GM23248 (cell line): ENCODE results near the gene PRSS56. TPM values are rescaled to one million over a fixed set of nuclear protein-coding genes. Genes with fewer than 3 reads are reported as not detected.

Source experiments
- DNase-seq: peaks from one replicate; pipeline ENCODE4 v3.0.0-alpha.2; 2015
- H2AFZ ChIP-seq: fragments of 200-600 bp; sonication (generic); 2 replicates; pipeline ENCODE4 v1.6.1; 2016; ENCODE audit warnings: antibody characterized with exemption
- H3F3A ChIP-seq: fragments of 200-600 bp; sonication (generic); 2 replicates; pipeline ENCODE4 v1.6.1; 2016; ENCODE audit warnings: mild to moderate bottlenecking, antibody characterized with exemption, mixed run types; ENCODE audit not compliant: insufficient read depth
- H3K27ac ChIP-seq: fragments of 200-600 bp; sonication (generic); 2 replicates; pipeline ENCODE4 v1.5.1; 2016; ENCODE audit warnings: mild to moderate bottlenecking
- H3K27me3 ChIP-seq: fragments of 200-600 bp; sonication (generic); replicated peaks from 2 replicates; pipeline ENCODE4 v1.6.1; 2016; ENCODE audit warnings: mild to moderate bottlenecking; ENCODE audit not compliant: insufficient read depth
- H3K36me3 ChIP-seq: fragments of 200-600 bp; sonication (generic); 2 replicates; pipeline ENCODE4 v1.6.1; 2016; ENCODE audit warnings: low read depth, mild to moderate bottlenecking
- H3K4me1 ChIP-seq: fragments of 200-600 bp; sonication (generic); 2 replicates; pipeline ENCODE4 v1.6.1; 2016; ENCODE audit warnings: mild to moderate bottlenecking; ENCODE audit not compliant: insufficient read depth
- H3K4me2 ChIP-seq: fragments of 200-600 bp; sonication (generic); one replicate; pipeline ENCODE4 v1.6.1; 2016; ENCODE audit warnings: mild to moderate bottlenecking; ENCODE audit not compliant: unreplicated experiment
- H3K4me3 ChIP-seq: fragments of 200-600 bp; sonication (generic); 2 replicates; pipeline ENCODE4 v1.5.1; 2016; ENCODE audit warnings: mild to moderate bottlenecking
- H3K79me2 ChIP-seq: fragments of 200-600 bp; sonication (generic); 2 replicates; pipeline ENCODE4 v1.6.1; 2016; ENCODE audit warnings: mild to moderate bottlenecking; ENCODE audit not compliant: insufficient read depth
- H3K9ac ChIP-seq: fragments of 200-600 bp; sonication (generic); 2 replicates; pipeline ENCODE4 v1.6.1; 2016; ENCODE audit warnings: mild to moderate bottlenecking
- H3K9me2 ChIP-seq: fragments of 200-600 bp; sonication (generic); 2 replicates; pipeline ENCODE4 v1.6.1; 2016; ENCODE audit warnings: mixed run types, mild to moderate bottlenecking, moderate library complexity; ENCODE audit not compliant: insufficient read depth
- H3K9me3 ChIP-seq: fragments of 200-600 bp; sonication (generic); one replicate; pipeline ENCODE4 v1.6.1; 2017; ENCODE audit warnings: low read depth
- H4K20me1 ChIP-seq: fragments of 200-600 bp; sonication (generic); 2 replicates; pipeline ENCODE4 v1.6.0; 2016; ENCODE audit not compliant: insufficient read depth
- EZH2 ChIP-seq: fragments of 200-600 bp; sonication (generic); IDR thresholded peaks from 2 replicates; pipeline ENCODE4 v1.6.1; 2018; ENCODE audit warnings: antibody characterized with exemption, mild to moderate bottlenecking; ENCODE audit not compliant: insufficient read depth, poor library complexity, severe bottlenecking
- EZH2phosphoT487 ChIP-seq: fragments of 200-600 bp; sonication (generic); IDR thresholded peaks from 2 replicates; pipeline ENCODE4 v1.6.1; 2018; ENCODE audit warnings: antibody characterized with exemption, moderate library complexity, mild to moderate bottlenecking, low read depth; ENCODE audit not compliant: insufficient read depth
- WGBS, 2 experiments: methylation state at CpG; one replicate each; pipeline ENCODE4 v1.1.6; 2015 to 2017; ENCODE audit warnings: low lambda C conversion rate in 2 of 2, low coverage in 1 of 2; ENCODE audit errors: missing lambda C conversion rate in 2 of 2; 5-methylcytosine and 5-hydroxymethylcytosine counted together
- in situ Hi-C: fragments of 300-500 bp; cut with MboI; formaldehyde crosslinking; loops from 2 replicates; pipeline ENCODE4 v1.15.0; 2020
- polyA plus RNA-seq: library from polyadenylated mRNA; unstranded; fragments of >200 nt; fragmentation: Nextera tagmentation; extraction: Ambion mirVana; gene quantifications from 2 replicates; pipeline ENCODE4 v1.2.1, GENCODE V29; 2016
- total RNA-seq: library from RNA; depleted of rRNA; stranded (reverse); fragments of >200 nt; shearing (Covaris generic); gene quantifications from 2 replicates; pipeline ENCODE4 v1.2.3, GENCODE V29; 2014

The PRSS56 gene
- total and polyA plus RNA-seq, 2 experiments from 2014 or later: not detected

DNA sequence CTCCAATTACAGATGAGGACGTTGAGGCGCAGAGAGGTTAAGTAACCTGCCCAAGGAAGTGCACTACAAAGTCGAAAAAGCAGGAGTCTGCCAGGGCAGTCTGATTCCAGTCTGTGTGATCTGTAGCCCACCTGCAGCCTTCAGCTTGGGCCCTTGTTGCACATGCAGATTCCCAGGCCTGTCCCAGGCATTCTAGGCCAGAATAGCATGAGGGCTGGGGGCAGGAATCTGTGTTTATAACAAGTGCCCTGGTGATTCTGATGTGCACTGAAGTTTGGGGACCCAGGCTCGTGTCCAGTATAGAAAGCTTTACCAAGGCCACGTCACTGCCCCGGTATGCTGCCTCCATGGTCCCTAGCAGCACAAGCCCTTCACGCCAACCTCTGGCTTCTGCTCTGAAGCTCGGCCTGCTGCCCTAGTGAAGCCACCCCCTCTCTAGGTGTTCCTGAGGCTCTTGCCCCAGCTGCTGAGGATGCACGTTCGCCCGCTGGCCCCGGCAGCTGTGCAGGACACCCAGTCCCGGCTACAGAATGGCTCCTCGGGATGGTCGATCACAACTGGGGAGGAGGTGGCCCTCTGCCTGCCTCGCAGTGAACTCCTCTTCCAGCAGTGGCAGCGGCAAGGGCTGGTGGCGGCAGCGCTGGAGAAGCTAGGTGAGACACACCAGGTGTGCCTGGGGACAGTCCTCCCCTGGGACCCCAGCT, 23.9 kb downstream of the PRSS56 start:
- Histone ChIP-seq H3F3A (no peaks in the 10 kb centered on the region), H3K79me2 (peaks cover 29% of the 10 kb centered on the region), H3K9me3 (no peaks in the 10 kb centered on the region), H2AFZ (no peak overlapping the region), H3K27me3 (no peaks in the 10 kb centered on the region), H4K20me1 (no peaks in the 10 kb centered on the region), H3K4me2 (no peak overlapping the region), H3K27ac (no peak overlapping the region), H3K9ac (no peak overlapping the region), H3K4me3 (no peak overlapping the region), H3K9me2 (no peaks in the 10 kb centered on the region), H3K4me1 (no peaks in the 10 kb centered on the region), H3K36me3 (peaks cover 5% of the 10 kb centered on the region; the same call in 1 of the 2 replicates)
- WGBS, 2 experiments: 93 to 96% methylated on average over 19 of the region's 19 CpGs
- no peak for DNase-seq
- in situ Hi-C loops: loop anchor here (25.0 kb wide), 1 partner anchor 632 kb away; no protein-coding TSS in a partner anchor
- TF ChIP-seq EZH2phosphoT487 (no peak), EZH2 (no peak)

DNA sequence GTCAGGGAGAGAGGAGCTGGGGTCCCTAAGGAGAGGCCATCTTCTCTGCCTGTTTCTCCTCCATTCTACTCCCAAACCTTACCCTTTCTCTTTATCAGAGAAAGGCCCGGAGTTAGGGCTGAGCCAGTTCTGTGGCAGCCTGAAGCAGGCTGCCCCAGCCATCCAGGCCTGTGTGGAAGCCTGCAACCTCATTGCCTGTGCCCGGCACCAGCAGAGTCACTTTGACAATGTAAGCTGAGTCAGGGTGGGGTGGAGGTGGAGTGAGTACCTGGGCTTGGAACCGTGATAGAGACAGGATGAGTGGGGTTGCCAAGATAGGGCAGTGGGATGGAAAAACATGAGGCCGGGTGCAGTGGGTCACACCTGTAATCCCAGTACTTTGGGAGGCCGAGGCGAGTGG, 24.5 kb downstream of the PRSS56 start:
- WGBS, 2 experiments: 93 to 94% methylated on average over 6 of the region's 6 CpGs
- H4K20me1 ChIP-seq: no peaks in the 10 kb centered on the region

DNA sequence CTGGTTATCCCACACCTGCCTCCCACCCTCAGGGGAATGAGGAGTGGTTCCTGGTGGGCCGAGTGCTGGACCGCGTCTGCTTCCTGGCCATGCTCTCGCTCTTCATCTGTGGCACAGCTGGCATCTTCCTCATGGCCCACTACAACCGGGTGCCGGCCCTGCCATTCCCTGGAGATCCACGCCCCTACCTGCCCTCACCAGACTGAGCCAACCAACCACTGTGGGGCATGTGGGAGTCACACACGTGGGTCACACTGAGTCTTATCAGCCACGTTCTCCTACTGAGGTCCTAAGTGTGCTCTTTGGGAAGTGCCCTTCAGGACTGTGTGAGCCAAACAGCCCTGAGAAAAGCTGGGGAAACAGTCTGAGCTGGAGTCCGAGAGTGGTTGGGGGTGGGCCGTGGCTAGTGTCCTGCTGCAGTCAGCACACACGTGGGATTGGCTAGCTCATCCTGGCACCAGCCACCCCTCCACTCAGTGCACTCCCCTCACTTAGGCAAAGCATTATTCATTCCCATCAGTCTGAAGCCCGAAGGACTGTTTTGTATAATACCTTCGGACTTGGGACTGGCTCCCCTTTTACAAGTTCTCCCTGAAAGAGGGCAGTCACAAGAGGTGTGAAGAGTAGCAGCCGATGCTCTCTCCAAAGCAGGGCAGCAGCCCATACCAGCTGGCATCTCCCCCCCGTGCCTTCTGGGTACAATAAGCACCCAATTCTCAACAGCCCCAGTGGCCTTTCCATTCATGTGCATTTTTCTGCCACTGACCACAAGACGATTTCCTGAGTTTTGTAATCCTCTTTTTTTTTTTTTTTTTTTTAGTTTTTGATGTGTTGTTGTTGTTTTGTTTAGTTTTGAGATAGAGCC, 25.6 kb downstream of the PRSS56 start:
- Histone ChIP-seq H3K4me1 (no peaks in the 10 kb centered on the region), H3K27me3 (no peaks in the 10 kb centered on the region), H2AFZ (no peak overlapping the region), H4K20me1 (no peaks in the 10 kb centered on the region), H3K4me3 (no peak overlapping the region), H3K4me2 (no peak overlapping the region), H3K9ac (no peak overlapping the region), H3K27ac (no peak overlapping the region), H3K79me2 (peaks cover 42% of the 10 kb centered on the region), H3K36me3 (peaks cover 5% of the 10 kb centered on the region; the same call in 1 of the 2 replicates), H3F3A (0 out of 2 replicates have a peak, but pooled peaks cover 9% of the 10 kb centered on the region), H3K9me3 (no peaks in the 10 kb centered on the region), H3K9me2 (no peaks in the 10 kb centered on the region)
- in situ Hi-C loops: loop anchor here (25.0 kb wide), 1 partner anchor 633 kb away; no protein-coding TSS in a partner anchor
- no peak for DNase-seq
- TF ChIP-seq EZH2phosphoT487 (no peak), EZH2 (no peak)
- WGBS, 2 experiments: 92 to 93% methylated on average over 17 of the region's 17 CpGs

More for the DNA sequence above, 24.5 kb downstream of the PRSS56 start:
- no peak for DNase-seq
- H3K27me3 ChIP-seq: no peaks in the 10 kb centered on the region
- H3F3A ChIP-seq: 0 out of 2 replicates have a peak, but pooled peaks cover 5% of the 10 kb centered on the region
- no peak overlapping the region for H2AFZ ChIP-seq
- H3K9ac ChIP-seq: no peak overlapping the region
- H3K9me3 ChIP-seq: no peaks in the 10 kb centered on the region
- H3K36me3 ChIP-seq: peaks cover 5% of the 10 kb centered on the region; the same call in 1 of the 2 replicates
- H3K4me3 ChIP-seq: no peak overlapping the region
- H3K4me2 ChIP-seq: no peak overlapping the region
- H3K27ac ChIP-seq: no peak overlapping the region
- peaks cover 35% of the 10 kb centered on the region for H3K79me2 ChIP-seq
- TF ChIP-seq EZH2: no peak
- TF ChIP-seq EZH2phosphoT487: no peak
- in situ Hi-C loops: loop anchor here (25.0 kb wide), 1 partner anchor 632 kb away; no protein-coding TSS in a partner anchor
- no peaks in the 10 kb centered on the region for H3K9me2 ChIP-seq
- H3K4me1 ChIP-seq: no peaks in the 10 kb centered on the region

DNA sequence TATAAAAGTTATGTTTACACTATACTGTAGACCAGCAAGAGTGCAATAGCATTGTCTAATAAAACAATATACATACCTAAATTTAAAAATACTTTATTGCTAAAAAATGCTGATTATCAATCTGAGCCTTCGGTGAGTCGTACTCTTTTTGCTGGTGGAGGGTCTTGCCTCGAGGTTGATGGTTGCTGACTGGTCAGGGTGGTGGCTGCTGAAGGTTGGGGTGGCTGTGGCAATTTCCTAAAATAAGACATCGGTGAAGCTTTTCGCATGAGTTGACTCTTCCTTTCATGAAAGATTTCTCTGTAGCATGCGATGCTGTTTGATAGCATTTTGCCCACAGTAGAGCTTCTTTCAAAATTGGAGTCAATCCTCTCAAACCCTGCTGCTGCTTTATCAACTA, 27.8 kb downstream of the PRSS56 start:
- no peak overlapping the region for H2AFZ ChIP-seq
- no peaks in the 10 kb centered on the region for H3K9me2 ChIP-seq
- no peak overlapping the region for H3K4me3 ChIP-seq
- H3K79me2 ChIP-seq: peaks cover 64% of the 10 kb centered on the region
- H3K4me2 ChIP-seq: no peak overlapping the region
- peaks cover 13% of the 10 kb centered on the region for H3K36me3 ChIP-seq
- in situ Hi-C loops: loop anchor here (25.0 kb wide), 1 partner anchor 636 kb away; no protein-coding TSS in a partner anchor
- no peaks in the 10 kb centered on the region for H3K9me3 ChIP-seq
- WGBS, 2 experiments: 96 to 99% methylated on average over 6 of the region's 6 CpGs
- no peak for DNase-seq
- H3K27me3 ChIP-seq: no peaks in the 10 kb centered on the region
- no peak overlapping the region for H3K9ac ChIP-seq
- 0 out of 2 replicates have a peak, but pooled peaks cover 9% of the 10 kb centered on the region for H3F3A ChIP-seq
- H3K27ac ChIP-seq: no peak overlapping the region
- peaks cover 7% of the 10 kb centered on the region for H3K4me1 ChIP-seq
- TF ChIP-seq EZH2 (no peak), EZH2phosphoT487 (no peak)
- H4K20me1 ChIP-seq: no peaks in the 10 kb centered on the region; the same call in 1 of the 2 replicates
